H1 (cell line): ENCODE results near the gene RASD1. TPM values are rescaled to one million over a fixed set of nuclear protein-coding genes. Genes with fewer than 3 reads are reported as not detected.

ENCODE experiments used
- CTCF ChIA-PET: fragments of 300-600 bp; sonication (Branson Sonifier 250); formaldehyde crosslinking; loops from one replicate; lab custom pipeline; 2021; ENCODE audit not compliant: partially characterized antibody; lab: Charles Lee
- POLR2A ChIA-PET: fragments of 300-600 bp; sonication (Branson Sonifier 250); formaldehyde crosslinking; loops from one replicate; lab custom pipeline; 2021; ENCODE audit warnings: inconsistent platforms; ENCODE audit not compliant: partially characterized antibody; lab: Charles Lee
- DNase-seq, 2 experiments: peaks; one replicate each; pipeline versions ENCODE4 v3.0.0 to v3.0.0-alpha.2; 2010 to 2022; ENCODE audit warnings: low spot score in 2 of 2, low read depth in 1 of 2, mixed read lengths in 1 of 2
- FAIRE-seq: peaks from 2 replicates; lab custom pipeline; 2011; peaks lifted over from hg19 to GRCh38; lab: Jason Lieb, UNC
- H2AFZ ChIP-seq: 2 replicates; pipeline ENCODE4 v1.8.1; 2012; ENCODE audit warnings: low read length, inconsistent platforms
- H2AK5ac ChIP-seq: 2 replicates; pipeline ENCODE4 v1.6.1; 2013; ENCODE audit warnings: low read depth, low read length
- H2BK120ac ChIP-seq: replicated peaks from 2 replicates; pipeline ENCODE3; 2013; ENCODE audit warnings: low read depth, low read length, inconsistent platforms
- H2BK12ac ChIP-seq: 2 replicates; pipeline ENCODE4 v1.6.1; 2013; ENCODE audit warnings: low read depth, low read length
- H2BK15ac ChIP-seq: 2 replicates; pipeline ENCODE4 v1.6.1; 2013; ENCODE audit warnings: low read length
- H2BK20ac ChIP-seq: 2 replicates; pipeline ENCODE4 v1.6.1; 2013; ENCODE audit warnings: low read length
- H2BK5ac ChIP-seq: 2 replicates; pipeline ENCODE4 v1.6.1; 2013; ENCODE audit warnings: low read depth, low read length
- H3K14ac ChIP-seq: 2 replicates; pipeline ENCODE4 v1.6.1; 2013; ENCODE audit warnings: inconsistent platforms; ENCODE audit not compliant: insufficient read length
- H3K18ac ChIP-seq: 2 replicates; pipeline ENCODE4 v1.6.1; 2013; ENCODE audit warnings: low read length; ENCODE audit errors: extremely low read depth
- H3K23ac ChIP-seq: 2 replicates; pipeline ENCODE4 v1.6.1; 2013; ENCODE audit warnings: inconsistent platforms; ENCODE audit not compliant: insufficient read length
- H3K23me2 ChIP-seq: 2 replicates; pipeline ENCODE4 v1.6.1; 2013; ENCODE audit warnings: low read depth, low read length
- H3K27ac ChIP-seq: 2 replicates; pipeline ENCODE4 v1.6.1; 2011; ENCODE audit warnings: low read depth, low read length, inconsistent platforms
- H3K27me3 ChIP-seq, 4 experiments: replicated peaks in 1 of 4; 1 replicate in 1 of 4; 2 replicates in 3 of 4; pipeline versions ENCODE4 v1.6.1 to v1.8.1; 2011 to 2013; ENCODE audit warnings: low read length in 3 of 4, mild to moderate bottlenecking in 3 of 4, inconsistent platforms in 2 of 4, mixed read lengths in 2 of 4, moderate library complexity in 1 of 4; ENCODE audit not compliant: control insufficient read depth in 3 of 4, insufficient read depth in 3 of 4; ENCODE audit errors: extremely low read depth in 1 of 4
- H3K36me3 ChIP-seq, 4 experiments: 2 replicates each; pipeline versions ENCODE4 v1.6.1 to v1.8.1; 2011 to 2013; ENCODE audit warnings: mild to moderate bottlenecking in 4 of 4, low read length in 3 of 4, moderate library complexity in 2 of 4, control low read depth in 1 of 4, inconsistent platforms in 1 of 4; ENCODE audit not compliant: insufficient read depth in 4 of 4, control insufficient read depth in 2 of 4
- H3K4ac ChIP-seq: replicated peaks from 2 replicates; pipeline ENCODE3; 2013; ENCODE audit warnings: low read length, low read depth, mixed read lengths, inconsistent platforms; ENCODE audit not compliant: insufficient read length
- H3K4me1 ChIP-seq, 4 experiments: replicated peaks in 1 of 4; 1 replicate in 1 of 4; 2 replicates in 3 of 4; pipeline versions ENCODE4 v1.6.1 to v1.8.1; 2011 to 2013; ENCODE audit warnings: low read length in 3 of 4, inconsistent platforms in 2 of 4, mixed read lengths in 1 of 4; ENCODE audit not compliant: insufficient read depth in 4 of 4, control insufficient read depth in 3 of 4
- H3K4me2 ChIP-seq, 2 experiments: 2 replicates each; pipeline versions ENCODE4 v1.6.1 to v1.8.1; 2011 to 2013; ENCODE audit warnings: low read depth in 2 of 2, low read length in 2 of 2, control low read depth in 1 of 2, inconsistent platforms in 1 of 2, mild to moderate bottlenecking in 1 of 2; ENCODE audit not compliant: insufficient read depth in 1 of 2
- H3K4me3 ChIP-seq, 4 experiments: fragments of 200-600, 300-600 bp in 1 of 4; sonication (generic), shearing (Covaris generic), sonication (Bioruptor Twin) in 1 of 4; 2 replicates each; pipeline versions ENCODE4 v1.5.1 to v1.8.1; 2011 to 2016; ENCODE audit warnings: low read length in 4 of 4, low read depth in 3 of 4, control low read depth in 2 of 4, inconsistent platforms in 2 of 4, mild to moderate bottlenecking in 2 of 4, mixed read lengths in 1 of 4, moderate library complexity in 1 of 4; ENCODE audit not compliant: insufficient read depth in 2 of 4; ENCODE audit errors: extremely low read depth in 1 of 4
- H3K56ac ChIP-seq: replicated peaks from 2 replicates; pipeline ENCODE3; 2013; ENCODE audit warnings: low read depth, mild to moderate bottlenecking, mixed read lengths, low read length, inconsistent platforms; ENCODE audit not compliant: insufficient read length
- H3K79me1 ChIP-seq: 2 replicates; pipeline ENCODE4 v1.6.1; 2013; ENCODE audit warnings: low read depth, low read length, control low read depth
- H3K79me2 ChIP-seq, 2 experiments: 2 replicates each; pipeline versions ENCODE4 v1.6.1 to v1.8.1; 2012 to 2013; ENCODE audit warnings: low read length in 2 of 2, mild to moderate bottlenecking in 2 of 2, inconsistent platforms in 1 of 2; ENCODE audit not compliant: insufficient read depth in 2 of 2, control insufficient read depth in 1 of 2
- H3K9ac ChIP-seq, 4 experiments: replicated peaks in 1 of 4; 1 replicate in 1 of 4; 2 replicates in 3 of 4; pipeline versions ENCODE4 v1.6.1 to v1.8.1; 2011 to 2013; ENCODE audit warnings: low read depth in 3 of 4, low read length in 3 of 4, control low read depth in 2 of 4, mild to moderate bottlenecking in 2 of 4, moderate library complexity in 2 of 4, inconsistent platforms in 1 of 4; ENCODE audit errors: extremely low read depth in 1 of 4
- H3K9me3 ChIP-seq, 2 experiments: 2 replicates each; pipeline versions ENCODE4 v1.6.1 to v1.8.1; 2012 to 2013; ENCODE audit warnings: mild to moderate bottlenecking in 2 of 2, moderate library complexity in 2 of 2, control low read depth in 1 of 2, inconsistent platforms in 1 of 2, low read depth in 1 of 2, low read length in 1 of 2, mixed read lengths in 1 of 2; ENCODE audit not compliant: insufficient read depth in 2 of 2
- H4K20me1 ChIP-seq, 2 experiments: replicated peaks in 1 of 2; 2 replicates each; pipeline versions ENCODE3 to v1.8.1; 2011 to 2013; ENCODE audit warnings: inconsistent platforms in 2 of 2, low read length in 2 of 2, mild to moderate bottlenecking in 1 of 2; ENCODE audit not compliant: insufficient read depth in 2 of 2, control insufficient read depth in 1 of 2
- H4K5ac ChIP-seq: 2 replicates; pipeline ENCODE4 v1.6.1; 2013; ENCODE audit warnings: low read length, low read depth, mixed read lengths, inconsistent platforms; ENCODE audit not compliant: insufficient read length
- H4K8ac ChIP-seq: 2 replicates; pipeline ENCODE4 v1.8.0; 2013; ENCODE audit warnings: mild to moderate bottlenecking, moderate library complexity, low read length, inconsistent platforms; ENCODE audit not compliant: insufficient read depth; ENCODE audit errors: extremely low read depth
- H4K91ac ChIP-seq: replicated peaks from 2 replicates; pipeline ENCODE3; 2013; ENCODE audit warnings: low read length, mixed read lengths, inconsistent platforms; ENCODE audit not compliant: insufficient read length
- MAX ChIP-seq: IDR thresholded peaks from 2 replicates; pipeline ENCODE4 v1.6.1; 2012; ENCODE audit warnings: inconsistent platforms
- RBBP5 ChIP-seq: IDR thresholded peaks from 2 replicates; pipeline ENCODE4 v1.7.1; 2012; ENCODE audit warnings: low read depth, mild to moderate bottlenecking, inconsistent platforms, low read length, moderate library complexity, borderline replicate concordance
- TBP ChIP-seq: IDR thresholded peaks from 2 replicates; pipeline ENCODE4 v1.6.1; 2011; ENCODE audit warnings: low read depth, low read length, improper control_type of control experiment
- WGBS, 2 experiments: shearing (Covaris generic) in 1 of 2; methylation state at CpG; one replicate each; pipeline versions ENCODE4 v1.1.6 to v1.1.7; 2013 to 2015; ENCODE audit warnings: low lambda C conversion rate in 2 of 2, mixed read lengths in 2 of 2, inconsistent platforms in 1 of 2, low coverage in 1 of 2, missing lambda C conversion rate in 1 of 2; ENCODE audit not compliant: insufficient replicate concordance in 2 of 2, insufficient coverage in 1 of 2, insufficient read length in 1 of 2; ENCODE audit errors: extremely low coverage in 1 of 2, missing lambda C conversion rate in 1 of 2; 5-methylcytosine and 5-hydroxymethylcytosine counted together
- polyA plus RNA-seq, 7 experiments: library from polyadenylated mRNA; depleted of rRNA in 3 of 7; stranded (reverse) in 5 of 7; unstranded in 2 of 7; fragments of >200 nt in 5 of 7; fragments of 200-250 nt in 2 of 7; gene quantifications; 1 replicate in 5 of 7; 2 replicates in 1 of 7; 4 replicates in 1 of 7; pipeline versions ENCODE4 v1.2.1 to v1.2.3, GENCODE V29; 2011 to 2013; ENCODE audit warnings: missing spikeins in 2 of 7, mixed read lengths in 2 of 7
- total RNA-seq: library from RNA; stranded (reverse); fragmentation: NEBNext Ultra II Directional; extraction: Animal tissue kit (Norgen Biotek cat#: 25700); gene quantifications from 2 replicates; pipeline ENCODE4 v1.2.1, GENCODE V29; 2021

RASD1 gene
- total and polyA plus RNA-seq, 2 of the 8 experiments (the other 6 are each of a cell fraction or from before 2014, with no cell fraction given): 2.3 to 2.6 TPM

- no peak overlapping the region for H3K23ac ChIP-seq
- peak; percentile 33 to 69 for DNase-seq
- H3K36me3 ChIP-seq: no peaks in the 10 kb centered on the region
- H3K23me2 ChIP-seq: peaks cover 2% of the 10 kb centered on the region; the same call in 1 of the 2 replicates
- no peak overlapping the region for H4K8ac ChIP-seq
- no peaks in the 10 kb centered on the region for H3K27me3 ChIP-seq
- H3K56ac ChIP-seq: no peak overlapping the region
- no peaks in the 10 kb centered on the region for H4K20me1 ChIP-seq
- H3K27ac ChIP-seq: no peak overlapping the region
- no peak overlapping the region for H3K14ac ChIP-seq
- no peak overlapping the region for H3K9ac ChIP-seq
- 70% methylated on average over 19 of the region's 21 CpGs; no CpG with 5 or more reads in 1 of the 2 experiments for WGBS, 2 experiments
- peak overlapping the region; percentile 80; the same call in 1 of the 2 replicates for H2BK20ac ChIP-seq
- H3K79me1 ChIP-seq: no peaks in the 10 kb centered on the region
- TF ChIP-seq RBBP5 (no peak), TBP (peak; percentile 37; the same call in 1 of the 2 replicates), MAX (0 out of 2 replicates have a peak, but pooled peaks have one; percentile 12)
- peak; percentile 69 for FAIRE-seq
- CTCF ChIA-PET: interaction anchor here (0.6 to 5.7 kb wide), 6 partner anchors 15 to 127 kb away, joined by 3 to 32 read pairs (median 4); no protein-coding TSS in a partner anchor
- H2AFZ ChIP-seq: no peak overlapping the region
- no peak overlapping the region for H4K5ac ChIP-seq
- no peak overlapping the region for H2BK15ac ChIP-seq
- peak overlapping the region; percentile 0 to 37; a peak in 1 of 4 replicates for H3K4me2 ChIP-seq
- H4K91ac ChIP-seq: peak overlapping the region; percentile 94
- H2BK5ac ChIP-seq: peak overlapping the region; percentile 84; the same call in 1 of the 2 replicates
- no peak overlapping the region for H3K4me3 ChIP-seq
- H3K79me2 ChIP-seq: no peaks in the 10 kb centered on the region
- H2BK12ac ChIP-seq: peak overlapping the region; percentile 4; the same call in 1 of the 2 replicates
- H3K9me3 ChIP-seq: no peaks in the 10 kb centered on the region
- H3K18ac ChIP-seq: 0 out of 2 replicates have a peak overlapping the region, but pooled peaks have one; percentile 32
- no peak overlapping the region for H2BK120ac ChIP-seq
- peaks cover 4 to 24% (median 12%) of the 10 kb centered on the region in 4 experiments for H3K4me1 ChIP-seq
- no peak overlapping the region for H3K4ac ChIP-seq
- 0 out of 2 replicates have a peak overlapping the region, but pooled peaks have one; percentile 26 for H2AK5ac ChIP-seq
- POLR2A ChIA-PET: interaction anchor here (0.8 to 1.0 kb wide), 3 partner anchors 19 to 77 kb away, joined by 3 read pairs; no protein-coding TSS in a partner anchor
Observed at GRCh38 chr17:17514993-17515933, 19.1 kb upstream of the RASD1 start.
